ENCODE results near the gene HSPA6.

The HSPA6 gene

GRCh38 chr1:161531986-161532643 is 7.8 kb downstream of the HSPA6 start:
- TF ChIP-seq TAF1 (IDR thresholded peaks at IDR 0.05; ENCODE audit: borderline replicate concordance, insufficient read depth, low read length), result no peak
- no peak for TF ChIP-seq REST (IDR thresholded peaks at IDR 0.05; ENCODE audit: insufficient read depth in 1 of 2, low read depth in 2 of 2, low read length in 2 of 2)
- no peak for TF ChIP-seq FOXP2 (optimal IDR thresholded peaks at IDR 0.05; ENCODE audit: borderline replicate concordance, extremely low read depth, extremely low read length, insufficient read depth)
- no peak for TF ChIP-seq SIN3A (IDR thresholded peaks at IDR 0.05; ENCODE audit: borderline replicate concordance, insufficient read depth, low read length)
- no peak for TF ChIP-seq POLR2AphosphoS5 (IDR thresholded peaks at IDR 0.05; ENCODE audit: low read depth, low read length)

DNA sequence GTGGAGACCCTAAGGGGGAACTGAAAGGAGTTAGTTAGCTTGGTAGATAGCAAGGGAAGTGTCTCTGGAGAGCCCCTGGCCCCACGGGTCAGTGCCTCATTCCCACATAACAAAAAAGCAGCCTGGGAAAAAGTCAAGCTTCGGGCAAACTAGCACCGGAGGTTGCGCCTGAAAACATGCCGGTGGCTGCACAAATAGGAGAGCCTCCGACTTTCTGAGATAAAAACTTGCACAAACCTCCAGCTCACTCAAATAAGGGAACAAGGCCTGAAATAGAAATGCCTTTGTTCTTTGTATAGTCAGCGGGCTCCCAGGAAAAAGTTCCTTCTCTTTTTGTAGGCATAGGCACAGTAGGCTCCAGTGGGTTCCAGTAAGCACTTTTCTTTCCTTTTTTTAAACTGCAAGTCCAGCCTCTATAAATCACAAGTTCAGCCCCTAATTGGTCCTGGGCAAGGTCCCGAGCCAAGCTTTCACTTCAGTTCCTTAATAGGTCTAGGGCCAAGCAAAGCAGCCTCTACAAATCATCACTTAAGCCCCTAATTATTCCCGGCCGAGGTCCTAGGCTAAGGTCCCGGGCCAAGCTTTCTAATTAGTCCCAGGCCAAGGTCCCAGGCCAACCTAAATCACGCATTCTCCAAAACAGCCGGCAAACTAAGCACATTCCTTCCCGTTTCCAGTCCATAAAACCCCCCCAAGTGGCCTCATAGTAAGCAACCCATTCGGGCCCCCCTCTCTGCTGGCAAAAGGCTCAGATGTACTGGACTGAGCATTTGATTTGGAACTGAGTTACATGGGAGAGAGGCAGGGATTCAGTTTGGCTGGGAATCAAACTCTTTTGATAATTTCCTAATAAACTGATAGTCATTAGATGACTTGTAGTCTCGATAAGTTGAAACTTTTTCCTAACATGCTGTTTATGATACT is 8.6 kb downstream of the HSPA6 start:
- peak; percentile 54; the same call in 1 of the 2 replicates for TF ChIP-seq POLR2AphosphoS5 (IDR thresholded peaks at IDR 0.05; ENCODE audit: low read depth, low read length)
- TF ChIP-seq TAF1 (IDR thresholded peaks at IDR 0.05; ENCODE audit: borderline replicate concordance, insufficient read depth, low read length), result 0 out of 2 replicates have a peak, but pooled peaks have one; percentile 16

GRCh38 chr1:161539731-161540569 is 15.6 kb downstream of the HSPA6 start:
- peak in 1 of 2 experiments; percentile 21; a peak in 1 of 4 replicates for TF ChIP-seq REST (IDR thresholded peaks at IDR 0.05; ENCODE audit: insufficient read depth in 1 of 2, low read depth in 2 of 2, low read length in 2 of 2)

- TF ChIP-seq SIN3A (IDR thresholded peaks at IDR 0.05; ENCODE audit: borderline replicate concordance, insufficient read depth, low read length), result no peak
- no peak for TF ChIP-seq TAF1 (IDR thresholded peaks at IDR 0.05; ENCODE audit: borderline replicate concordance, insufficient read depth, low read length)
- TF ChIP-seq FOXP2 (optimal IDR thresholded peaks at IDR 0.05; ENCODE audit: borderline replicate concordance, extremely low read depth, extremely low read length, insufficient read depth), result no peak
- no peak for TF ChIP-seq POLR2AphosphoS5 (IDR thresholded peaks at IDR 0.05; ENCODE audit: low read depth, low read length)
- no peak for TF ChIP-seq REST (IDR thresholded peaks at IDR 0.05; ENCODE audit: insufficient read depth in 1 of 2, low read depth in 2 of 2, low read length in 2 of 2)
These were observed 25.3 kb downstream of the HSPA6 start, which contains the start of gene FCGR3A for GRCh38 chr1:161549652-161550051. Gene FCGR3A, minus strand, starts transcription at chr1:161549818. Its CDS starts 82 bp downstream, at chr1:161549736.
